IMR-90 (cell line): Measurements from ENCODE around the gene ZNF521. TPM values are rescaled to one million over a fixed set of nuclear protein-coding genes. Genes with fewer than 3 reads are reported as not detected.

Experiments
- ATAC-seq: fragments of 200-7000 bp; cut with Tn5 transposase; 2 replicates; pipeline ENCODE4 v1.9.1; 2020; ENCODE audit warnings: low read depth, mild to moderate bottlenecking, moderate library complexity
- BruUV-seq: library from RNA; stranded (reverse); fragments of 400-500 nt; replicated peaks from 2 replicates; lab custom pipeline; 2021; lab: Mats Ljungman, UMichigan
- CTCF ChIA-PET: fragments of 300-600 bp; formaldehyde crosslinking; extraction: SDS; loops from one replicate; lab custom pipeline; 2021; ENCODE audit warnings: antibody characterized with exemption; lab: Yijun Ruan, JAX
- POLR2A ChIA-PET: fragments of 300-600 bp; sonication (Branson Sonifier 250); formaldehyde crosslinking; loops from one replicate; lab custom pipeline; 2022; ENCODE audit warnings: antibody characterized with exemption; ENCODE audit not compliant: unreplicated experiment; lab: Charles Lee
- DNase-seq: peaks from one replicate; pipeline ENCODE4 v3.0.0; 2013
- H2AFZ ChIP-seq: replicated peaks from 2 replicates; pipeline ENCODE3; 2013; ENCODE audit warnings: low read length, mild to moderate bottlenecking; ENCODE audit not compliant: poor library complexity
- H2AK5ac ChIP-seq: 2 replicates; pipeline ENCODE4 v1.6.1; 2013; ENCODE audit warnings: low read depth, low read length, inconsistent platforms
- H2AK9ac ChIP-seq: replicated peaks from 2 replicates; pipeline ENCODE3; 2013; ENCODE audit warnings: mild to moderate bottlenecking, low read depth, low read length, moderate library complexity; ENCODE audit not compliant: poor library complexity
- H2BK120ac ChIP-seq: 2 replicates; pipeline ENCODE4 v1.6.1; 2013; ENCODE audit warnings: low read depth, low read length, inconsistent platforms
- H2BK15ac ChIP-seq: 3 replicates; pipeline ENCODE4 v1.6.1; 2013; ENCODE audit warnings: low read depth, low read length, inconsistent platforms
- H2BK20ac ChIP-seq: 2 replicates; pipeline ENCODE4 v1.6.1; 2013; ENCODE audit warnings: low read depth, mild to moderate bottlenecking, inconsistent platforms, low read length, moderate library complexity
- H2BK5ac ChIP-seq: 2 replicates; pipeline ENCODE4 v1.6.1; 2013; ENCODE audit warnings: mild to moderate bottlenecking, low read depth, low read length, inconsistent platforms; ENCODE audit not compliant: poor library complexity, severe bottlenecking
- H3K14ac ChIP-seq: replicated peaks from 2 replicates; pipeline ENCODE4 v1.6.1; 2013; ENCODE audit warnings: low read depth, low read length, inconsistent platforms
- H3K18ac ChIP-seq: 2 replicates; pipeline ENCODE4 v1.6.1; 2013; ENCODE audit warnings: low read depth, low read length, control low read depth
- H3K23ac ChIP-seq: 2 replicates; pipeline ENCODE4 v1.6.1; 2013; ENCODE audit warnings: low read depth, low read length, inconsistent platforms
- H3K27ac ChIP-seq: 2 replicates; pipeline ENCODE4 v1.5.1; 2013; ENCODE audit warnings: mild to moderate bottlenecking, control low read depth, low read length; ENCODE audit not compliant: insufficient read depth
- H3K27me3 ChIP-seq: 2 replicates; pipeline ENCODE4 v1.6.1; 2013; ENCODE audit warnings: low read length; ENCODE audit not compliant: control insufficient read depth, insufficient read depth
- H3K36me3 ChIP-seq: 2 replicates; pipeline ENCODE4 v1.6.1; 2013; ENCODE audit warnings: low read length, mixed read lengths; ENCODE audit not compliant: control insufficient read depth, insufficient read depth
- H3K4ac ChIP-seq: 2 replicates; pipeline ENCODE4 v1.6.1; 2013; ENCODE audit warnings: low read depth, low read length, inconsistent platforms
- H3K4me1 ChIP-seq: 2 replicates; pipeline ENCODE4 v1.6.1; 2013; ENCODE audit warnings: low read length, mixed read lengths; ENCODE audit not compliant: control insufficient read depth, insufficient read depth
- H3K4me2 ChIP-seq: 2 replicates; pipeline ENCODE4 v1.6.1; 2013; ENCODE audit warnings: low read depth, mild to moderate bottlenecking, control low read depth, low read length, moderate library complexity
- H3K4me3 ChIP-seq: 2 replicates; pipeline ENCODE4 v1.5.1; 2013; ENCODE audit warnings: low read depth, mild to moderate bottlenecking, control low read depth, low read length, moderate library complexity; ENCODE audit not compliant: insufficient read depth
- H3K56ac ChIP-seq: 2 replicates; pipeline ENCODE4 v1.6.1; 2013; ENCODE audit warnings: low read length, inconsistent platforms; ENCODE audit not compliant: insufficient read depth; ENCODE audit errors: extremely low read depth
- H3K79me1 ChIP-seq, 2 experiments: 2 replicates each; pipeline ENCODE4 v1.6.1; 2013; ENCODE audit warnings: low read length in 2 of 2, inconsistent platforms in 1 of 2, low read depth in 1 of 2
- H3K9ac ChIP-seq: 2 replicates; pipeline ENCODE4 v1.6.1; 2013; ENCODE audit warnings: low read depth, low read length, control low read depth
- H3K9me1 ChIP-seq: 2 replicates; pipeline ENCODE4 v1.6.1; 2013; ENCODE audit warnings: low read length, inconsistent platforms; ENCODE audit not compliant: insufficient read depth
- H3K9me3 ChIP-seq: 2 replicates; pipeline ENCODE4 v1.6.1; 2013; ENCODE audit warnings: low read length; ENCODE audit not compliant: control insufficient read depth, insufficient read depth
- H4K20me1 ChIP-seq: 2 replicates; pipeline ENCODE4 v1.6.1; 2013; ENCODE audit warnings: low read length, inconsistent platforms; ENCODE audit not compliant: insufficient read depth
- H4K5ac ChIP-seq: 2 replicates; pipeline ENCODE4 v1.6.1; 2013; ENCODE audit warnings: mild to moderate bottlenecking, low read depth, low read length, control low read depth
- H4K8ac ChIP-seq, 2 experiments: 2 replicates each; pipeline ENCODE4 v1.6.1; 2013; ENCODE audit warnings: low read depth in 2 of 2, low read length in 2 of 2, control low read depth in 1 of 2, inconsistent platforms in 1 of 2
- H4K91ac ChIP-seq: 2 replicates; pipeline ENCODE4 v1.6.1; 2013; ENCODE audit warnings: low read depth, low read length, inconsistent platforms; ENCODE audit not compliant: insufficient read depth
- BHLHE40 ChIP-seq: fragments of 150-350 bp; IDR thresholded peaks from 2 replicates; pipeline ENCODE4 v1.6.1; 2016; ENCODE audit warnings: mild to moderate bottlenecking, low read depth, low read length
- CEBPB ChIP-seq: IDR thresholded peaks from 2 replicates; pipeline ENCODE4 v1.6.1; 2012; ENCODE audit warnings: low read depth, low read length, improper control_type of control experiment
- CHD1 ChIP-seq: IDR thresholded peaks from 2 replicates; pipeline ENCODE4 v1.6.1; 2012; ENCODE audit warnings: low read depth, low read length, improper control_type of control experiment
- CTCF ChIP-seq: conservative IDR thresholded peaks from 2 replicates; pipeline ENCODE4 v1.5.1; 2012; ENCODE audit warnings: mild to moderate bottlenecking, low read depth, low read length, improper control_type of control experiment
- ELK1 ChIP-seq: fragments of 150-350 bp; IDR thresholded peaks from 2 replicates; pipeline ENCODE4 v1.6.1; 2016; ENCODE audit warnings: low read depth, mild to moderate bottlenecking, low read length, moderate library complexity, borderline replicate concordance
- FOS ChIP-seq: fragments of 150-350 bp; IDR thresholded peaks from 2 replicates; pipeline ENCODE4 v1.6.1; 2016; ENCODE audit warnings: low read depth, low read length
- RAD21 ChIP-seq: IDR thresholded peaks from 2 replicates; pipeline ENCODE4 v1.6.1; 2012; ENCODE audit warnings: low read length, improper control_type of control experiment
- RCOR1 ChIP-seq: IDR thresholded peaks from 2 replicates; pipeline ENCODE4 v1.6.1; 2012; ENCODE audit warnings: mild to moderate bottlenecking, low read length, improper control_type of control experiment; ENCODE audit not compliant: insufficient replicate concordance
- WGBS, 2 experiments: methylation state at CpG; one replicate each; pipeline versions ENCODE4 v1.1.5 to v1.1.7; 2013; ENCODE audit warnings: missing lambda C conversion rate in 2 of 2; ENCODE audit not compliant: insufficient read length in 1 of 2; ENCODE audit errors: extremely low coverage in 2 of 2; 5-methylcytosine and 5-hydroxymethylcytosine counted together
- dilution Hi-C: fragments of 300-500 bp; cut with HindIII; formaldehyde crosslinking; loops from one replicate; pipeline ENCODE4 v1.14.3; 2018; ENCODE audit warnings: low sequenced_read_pairs; ENCODE audit not compliant: unreplicated experiment
- in situ Hi-C: fragments of 300-500 bp; cut with MboI; formaldehyde crosslinking; loops from 3 replicates; pipeline ENCODE4 v1.14.3; 2019; ENCODE audit warnings: low sequenced_read_pairs, inconsistent platforms, mixed read lengths
- intact Hi-C: fragments of 100-400 bp; cut with micrococcal nuclease; formaldehyde crosslinking; loops from 2 replicates; pipeline ENCODE4 v1.10.0; 2022
- polyA plus RNA-seq, 3 experiments: library from polyadenylated mRNA; depleted of rRNA; stranded (reverse); fragments of >200 nt; gene quantifications; 2 replicates each; pipeline ENCODE4 v1.2.3, GENCODE V29; 2012; ENCODE audit warnings: low replicate concordance in 1 of 3
- total RNA-seq: library from RNA; depleted of rRNA; stranded (reverse); fragments of >200 nt; gene quantifications from 2 replicates; pipeline ENCODE4 v1.2.3, GENCODE V29; 2012

The ZNF521 gene
- total and polyA plus RNA-seq, 2 of the 4 experiments (the other 2 are of a cell fraction), result 21.5 to 59.3 TPM

- TF ChIP-seq CHD1 (no peak), CTCF (no peak), FOS (no peak), CEBPB (no peak), BHLHE40 (no peak), RCOR1 (no peak), RAD21 (no peak), ELK1 (no peak)
- in situ Hi-C loops (no loop called here), intact Hi-C loops (no loop called here), dilution Hi-C loops (no loop called here)
- no peak overlapping the region for H3K4me3 ChIP-seq
- H2AK9ac ChIP-seq, result no peak overlapping the region
- no peaks in the 10 kb centered on the region for H3K4me1 ChIP-seq
- ATAC-seq (no peak), DNase-seq (no peak)
- no peak overlapping the region for H2BK5ac ChIP-seq
- H3K56ac ChIP-seq, result no peak overlapping the region
- H4K20me1 ChIP-seq, result no peaks in the 10 kb centered on the region; the same call in 1 of the 2 replicates
- H4K5ac ChIP-seq, result no peak overlapping the region; the same call in 1 of the 2 replicates
- no peaks in the 10 kb centered on the region for H3K9me1 ChIP-seq
- ChIA-PET CTCF (interaction anchor here (0.5 kb wide), 1 partner anchor 203 kb away, joined by 3 read pairs; no protein-coding TSS in a partner anchor), POLR2A (no interaction called here)
- no peak overlapping the region for H3K4me2 ChIP-seq
- H3K4ac ChIP-seq, result no peak overlapping the region
- H3K9me3 ChIP-seq, result no peaks in the 10 kb centered on the region
- H3K18ac ChIP-seq, result no peak overlapping the region
- H3K23ac ChIP-seq, result no peak overlapping the region
- H2BK15ac ChIP-seq, result no peak overlapping the region
- no peak overlapping the region for H4K91ac ChIP-seq
- WGBS, 2 experiments, result 40% methylated on average over 1 of the region's 7 CpGs; no CpG with 5 or more reads in 1 of the 2 experiments
- no peak overlapping the region for H3K27ac ChIP-seq
- no peak overlapping the region for H3K9ac ChIP-seq
- H2AK5ac ChIP-seq, result no peak overlapping the region
- no peak overlapping the region for H2BK20ac ChIP-seq
- no TSS peak for BruUV-seq
- H3K79me1 ChIP-seq, result peaks cover 3 to 5% of the 10 kb centered on the region in 2 experiments; a peak in 3 of 4 replicates
- no peak overlapping the region for H2AFZ ChIP-seq
- H3K36me3 ChIP-seq, result peaks cover 4% of the 10 kb centered on the region
- no peak overlapping the region for H3K14ac ChIP-seq
- no peak overlapping the region for H2BK120ac ChIP-seq
- no peak overlapping the region for H4K8ac ChIP-seq
- H3K27me3 ChIP-seq, result no peaks in the 10 kb centered on the region
Observed at GRCh38 chr18:25187521-25188192, 164.3 kb downstream of the ZNF521 start.
